GM18873 (cell line): ENCODE measurements around the gene ANKRD40CL.

ENCODE experiments used
- ATAC-seq: cut with Tn5 transposase; IDR thresholded peaks from one replicate; pipeline ENCODE4 v1.9.1; 2021; ENCODE audit warnings: mild to moderate bottlenecking, moderate library complexity, moderate number of reproducible peaks; ENCODE audit not compliant: unreplicated experiment, low FRiP score

The ANKRD40CL gene

GRCh38 chr17:50719924-50720794 is 47.2 kb downstream of the ANKRD40CL start:
- no peak for ATAC-seq

- ATAC-seq = peak; percentile 86
These were observed 48.0 kb downstream of the ANKRD40CL start, which contains the start of gene LUC7L3 for GRCh38 chr17:50719144-50719923. LUC7L3 (plus strand) TSS chr17:50719603; CDS start chr17:50719733, 130 bp downstream.

GRCh38 chr17:50715471-50715870 is 51.8 kb downstream of the ANKRD40CL start:
- no peak for ATAC-seq

GRCh38 chr17:50712641-50713040 is 54.7 kb downstream of the ANKRD40CL start:
- ATAC-seq = no peak
